H9 (cell line): ENCODE measurements around the gene GRIP1. TPM values are rescaled to one million over a fixed set of nuclear protein-coding genes. Genes with fewer than 3 reads are reported as not detected.

Experiments used
- DNase-seq: peaks from one replicate; pipeline ENCODE4 v3.0.0-alpha.2; 2017
- H2AFZ ChIP-seq: one replicate; pipeline ENCODE4 v1.6.1; 2013; ENCODE audit warnings: mild to moderate bottlenecking, low read length, control low read depth, moderate library complexity
- H2AK5ac ChIP-seq: 2 replicates; pipeline ENCODE4 v1.6.1; 2013; ENCODE audit warnings: low read length, control low read depth, mixed read lengths; ENCODE audit not compliant: insufficient read length
- H2BK120ac ChIP-seq: one replicate; pipeline ENCODE4 v1.6.1; 2013; ENCODE audit warnings: low read depth, mild to moderate bottlenecking, low read length, control low read depth, inconsistent platforms; ENCODE audit not compliant: poor library complexity, severe bottlenecking
- H2BK12ac ChIP-seq: 2 replicates; pipeline ENCODE4 v1.6.1; 2013; ENCODE audit warnings: low read length, control low read depth, mixed read lengths, low read depth; ENCODE audit not compliant: insufficient read length
- H2BK15ac ChIP-seq: 2 replicates; pipeline ENCODE4 v1.6.1; 2013; ENCODE audit warnings: low read depth, low read length, control low read depth
- H2BK20ac ChIP-seq: one replicate; pipeline ENCODE4 v1.6.1; 2013; ENCODE audit warnings: low read depth, mild to moderate bottlenecking, low read length, control low read depth, inconsistent platforms; ENCODE audit not compliant: poor library complexity, severe bottlenecking
- H2BK5ac ChIP-seq: 2 replicates; pipeline ENCODE4 v1.6.1; 2013; ENCODE audit warnings: low read length, control low read depth, mixed read lengths; ENCODE audit not compliant: insufficient read length
- H3K14ac ChIP-seq: 2 replicates; pipeline ENCODE4 v1.6.1; 2013; ENCODE audit warnings: low read length, control low read depth; ENCODE audit not compliant: insufficient read depth
- H3K18ac ChIP-seq: 2 replicates; pipeline ENCODE4 v1.6.1; 2013; ENCODE audit warnings: low read depth, mild to moderate bottlenecking, mixed read lengths, low read length, control low read depth; ENCODE audit not compliant: insufficient read length
- H3K23ac ChIP-seq: 2 replicates; pipeline ENCODE4 v1.6.1; 2013; ENCODE audit warnings: low read length, control low read depth, mixed read lengths, low read depth; ENCODE audit not compliant: insufficient read length
- H3K23me2 ChIP-seq: 2 replicates; pipeline ENCODE4 v1.6.1; 2013; ENCODE audit warnings: low read depth, mild to moderate bottlenecking, mixed read lengths, low read length, control low read depth; ENCODE audit not compliant: insufficient read length, poor library complexity, severe bottlenecking
- H3K27ac ChIP-seq: 2 replicates; pipeline ENCODE4 v1.5.1; 2013; ENCODE audit warnings: low read length, control low read depth, mixed read lengths, low read depth; ENCODE audit not compliant: insufficient read length
- H3K27me3 ChIP-seq: 2 replicates; pipeline ENCODE4 v1.6.1; 2013; ENCODE audit warnings: low read length, control low read depth, inconsistent platforms; ENCODE audit not compliant: insufficient read depth
- H3K4ac ChIP-seq: 2 replicates; pipeline ENCODE4 v1.6.1; 2013; ENCODE audit warnings: low read depth, mild to moderate bottlenecking, control low read depth, inconsistent platforms, low read length, moderate library complexity
- H3K4me1 ChIP-seq: 2 replicates; pipeline ENCODE4 v1.6.1; 2013; ENCODE audit warnings: low read length, control low read depth, inconsistent platforms; ENCODE audit not compliant: insufficient read depth
- H3K4me2 ChIP-seq: 2 replicates; pipeline ENCODE4 v1.6.1; 2013; ENCODE audit warnings: low read length, control low read depth, mixed read lengths; ENCODE audit not compliant: insufficient read length, insufficient read depth
- H3K56ac ChIP-seq: 2 replicates; pipeline ENCODE4 v1.6.1; 2013; ENCODE audit warnings: low read depth, mild to moderate bottlenecking, mixed read lengths, low read length, control low read depth; ENCODE audit not compliant: insufficient read length
- H3K79me1 ChIP-seq: 2 replicates; pipeline ENCODE4 v1.6.1; 2013; ENCODE audit warnings: low read depth, mild to moderate bottlenecking, moderate library complexity, low read length, control low read depth, inconsistent platforms; ENCODE audit not compliant: insufficient read depth, poor library complexity, severe bottlenecking
- H3K79me2 ChIP-seq: 2 replicates; pipeline ENCODE4 v1.6.1; 2013; ENCODE audit warnings: low read length, control low read depth, inconsistent platforms; ENCODE audit not compliant: insufficient read depth
- H3K9ac ChIP-seq: 2 replicates; pipeline ENCODE4 v1.6.1; 2013; ENCODE audit warnings: low read length, control low read depth, mixed read lengths; ENCODE audit not compliant: insufficient read length; ENCODE audit errors: extremely low read depth
- H3K9me3 ChIP-seq: one replicate; pipeline ENCODE4 v1.6.1; 2013; ENCODE audit warnings: low read depth, low read length, inconsistent platforms; ENCODE audit not compliant: control insufficient read depth
- H3T11ph ChIP-seq: one replicate; pipeline ENCODE4 v1.6.1; 2013; ENCODE audit warnings: mild to moderate bottlenecking, low read length, control low read depth, inconsistent platforms
- H4K20me1 ChIP-seq: one replicate; pipeline ENCODE4 v1.6.1; 2013; ENCODE audit not compliant: control insufficient read depth, insufficient read length, insufficient read depth
- H4K5ac ChIP-seq: 2 replicates; pipeline ENCODE4 v1.6.1; 2013; ENCODE audit warnings: low read depth, mild to moderate bottlenecking, mixed read lengths, low read length, control low read depth; ENCODE audit not compliant: insufficient read length
- H4K8ac ChIP-seq: replicated peaks from 2 replicates; pipeline ENCODE4 v1.6.1; 2013; ENCODE audit warnings: low read length, control low read depth, mixed read lengths, low read depth; ENCODE audit not compliant: insufficient read length
- H4K91ac ChIP-seq: 2 replicates; pipeline ENCODE4 v1.6.1; 2013; ENCODE audit warnings: low read depth, mild to moderate bottlenecking, moderate library complexity, mixed read lengths, low read length, control low read depth; ENCODE audit not compliant: insufficient read length
- H3K27ac Mint-ChIP-seq, 3 experiments: 2 replicates in 2 of 3; 3 replicates in 1 of 3; pipeline ENCODE4 v1.8.0; 2020 to 2021; ENCODE audit warnings: mixed read lengths in 3 of 3, mild to moderate bottlenecking in 1 of 3, moderate library complexity in 1 of 3
- H3K27me3 Mint-ChIP-seq: 2 replicates; pipeline ENCODE4 v1.8.0; 2021; ENCODE audit warnings: low read depth, mild to moderate bottlenecking, moderate library complexity, mixed read lengths
- H3K36me3 Mint-ChIP-seq, 3 experiments: 2 replicates in 2 of 3; 3 replicates in 1 of 3; pipeline ENCODE4 v1.8.0; 2020 to 2021; ENCODE audit warnings: low read depth in 3 of 3, mixed read lengths in 3 of 3; ENCODE audit not compliant: insufficient read depth in 1 of 3
- H3K4me1 Mint-ChIP-seq, 2 experiments: 2 replicates each; pipeline ENCODE4 v1.8.0; 2020; ENCODE audit warnings: mixed read lengths in 2 of 2
- H3K4me3 Mint-ChIP-seq, 2 experiments: 2 replicates in 1 of 2; 3 replicates in 1 of 2; pipeline ENCODE4 v1.8.0; 2020 to 2021; ENCODE audit warnings: mild to moderate bottlenecking in 2 of 2, mixed read lengths in 2 of 2, moderate library complexity in 1 of 2
- H3K9me3 Mint-ChIP-seq, 2 experiments: 2 replicates in 1 of 2; 3 replicates in 1 of 2; pipeline ENCODE4 v1.8.0; 2020; ENCODE audit warnings: mild to moderate bottlenecking in 2 of 2, mixed read lengths in 2 of 2, moderate library complexity in 1 of 2
- CTCF ChIP-seq: fragments of 200-600 bp; sonication (generic); conservative IDR thresholded peaks from 3 replicates; pipeline ENCODE4 v1.8.0; 2021; ENCODE audit warnings: antibody characterized with exemption, mild to moderate bottlenecking
- WGBS: extraction: QIAGEN DNeasy Blood & Tissue Kit; methylation state at CpG from one replicate; pipeline ENCODE4 v1.1.7; 2013; ENCODE audit warnings: missing lambda C conversion rate, low lambda C conversion rate, mixed read lengths; ENCODE audit not compliant: insufficient read length; ENCODE audit errors: extremely low coverage; 5-methylcytosine and 5-hydroxymethylcytosine counted together
- total RNA-seq: library from RNA; stranded (reverse); gene quantifications from 2 replicates; pipeline ENCODE4 v1.2.1, GENCODE V29; 2021

The GRIP1 gene
- total RNA-seq, 1 experiment from 2014 or later: 19.5 TPM

- Histone ChIP-seq H3K56ac (no peak overlapping the region), H3K23me2 (no peaks in the 10 kb centered on the region), H3T11ph (no peak overlapping the region), H2BK15ac (no peak overlapping the region), H3K79me1 (no peaks in the 10 kb centered on the region), H2AFZ (no peak overlapping the region), H3K14ac (no peak overlapping the region), H3K9ac (no peak overlapping the region), H4K20me1 (no peaks in the 10 kb centered on the region), H2BK120ac (no peak overlapping the region), H3K23ac (no peak overlapping the region), H3K27me3 (no peaks in the 10 kb centered on the region), H2BK12ac (no peak overlapping the region), H3K4me1 (peaks cover 3% of the 10 kb centered on the region; the same call in 1 of the 2 replicates), H4K91ac (no peak overlapping the region), H4K5ac (no peak overlapping the region), H3K18ac (no peak overlapping the region), H2BK5ac (no peak overlapping the region), H2AK5ac (no peak overlapping the region), H3K79me2 (no peaks in the 10 kb centered on the region), H4K8ac (no peak overlapping the region), H3K27ac (no peak overlapping the region), H3K9me3 (no peaks in the 10 kb centered on the region), H3K4me2 (no peak overlapping the region), H3K4ac (no peak overlapping the region), H2BK20ac (no peak overlapping the region)
- Mint-ChIP-seq H3K27ac (no peak overlapping the region), H3K27me3 (no peaks in the 10 kb centered on the region), H3K36me3 (peaks cover 5 to 13% (median 7%) of the 10 kb centered on the region in 3 experiments; a peak in 6 of 7 replicates), H3K4me1 (peaks cover 2 to 6% of the 10 kb centered on the region in 2 experiments; a peak in 2 of 4 replicates), H3K9me3 (peaks cover 0 to 5% of the 10 kb centered on the region in 2 experiments; a peak in 3 of 5 replicates), H3K4me3 (no peak overlapping the region)
- no CpG with 5 or more reads among the region's 2 CpGs for WGBS
- no peak for DNase-seq
- TF ChIP-seq CTCF: no peak
Observed at GRCh38 chr12:66508025-66508424, 170.9 kb downstream of the GRIP1 start.
